Measurements from ENCODE around the gene ZC3H13.
"Not testable (repeated sequence)": the region's sequence is repeated elsewhere in the genome, so short reads cannot be mapped to it uniquely, and the experiment has no call there.

Gene ZC3H13

GRCh38 chr13:46006688-46007452, 45.7 kb downstream of the ZC3H13 start:
- no peak for DNase-seq (ENCODE audit: low read depth, low spot score)

- DNase-seq (ENCODE audit: low read depth, low spot score), result no peak
Observed at GRCh38 chr13:46004491-46004890, 48.1 kb downstream of the ZC3H13 start.

GRCh38 chr13:45996631-45997030, 55.9 kb downstream of the ZC3H13 start:
- DNase-seq (ENCODE audit: low read depth, low spot score), result no peak

DNA sequence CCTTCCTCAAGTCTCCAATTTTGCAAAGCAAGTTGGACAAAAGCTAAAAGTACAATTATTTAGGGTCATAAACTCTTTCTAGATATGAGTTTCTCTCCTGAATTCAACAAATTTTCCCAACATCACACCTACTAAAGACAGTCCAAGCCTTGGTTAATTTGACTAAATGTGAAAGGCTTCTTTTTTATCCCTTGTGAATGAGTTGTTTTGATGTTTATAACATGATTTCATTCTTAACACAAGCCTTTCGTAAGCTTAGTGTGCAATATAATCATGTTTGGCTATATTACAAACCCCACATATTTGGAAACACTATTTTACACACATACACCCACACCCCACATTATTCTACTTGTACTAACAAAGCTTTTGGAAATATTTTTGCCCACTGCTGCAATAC, 57.3 kb downstream of the ZC3H13 start:
- DNase-seq (ENCODE audit: low read depth, low spot score), result no peak

GRCh38 chr13:45994752-45995151, 57.8 kb downstream of the ZC3H13 start:
- no peak for DNase-seq (ENCODE audit: low read depth, low spot score)

DNA sequence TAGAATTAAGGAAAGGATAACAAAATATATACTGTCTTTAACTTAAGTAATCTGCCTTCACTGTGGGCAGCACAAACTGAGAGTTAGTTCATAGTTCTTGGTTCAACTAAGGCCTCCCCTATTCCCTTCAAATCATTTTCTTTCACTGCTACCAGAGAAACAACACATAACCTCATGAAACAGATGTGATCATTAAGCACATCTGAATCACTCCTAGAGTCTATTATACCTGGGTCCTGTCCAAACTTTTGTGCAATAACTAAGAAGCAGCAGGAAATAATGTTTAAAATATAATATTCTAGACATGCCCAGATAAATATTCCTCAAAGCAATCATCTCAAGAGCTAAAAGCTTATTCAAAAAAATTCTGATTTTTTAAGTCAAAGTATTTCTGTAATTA, 62.9 kb downstream of the ZC3H13 start:
- DNase-seq (ENCODE audit: low read depth, low spot score), result no peak

DNA sequence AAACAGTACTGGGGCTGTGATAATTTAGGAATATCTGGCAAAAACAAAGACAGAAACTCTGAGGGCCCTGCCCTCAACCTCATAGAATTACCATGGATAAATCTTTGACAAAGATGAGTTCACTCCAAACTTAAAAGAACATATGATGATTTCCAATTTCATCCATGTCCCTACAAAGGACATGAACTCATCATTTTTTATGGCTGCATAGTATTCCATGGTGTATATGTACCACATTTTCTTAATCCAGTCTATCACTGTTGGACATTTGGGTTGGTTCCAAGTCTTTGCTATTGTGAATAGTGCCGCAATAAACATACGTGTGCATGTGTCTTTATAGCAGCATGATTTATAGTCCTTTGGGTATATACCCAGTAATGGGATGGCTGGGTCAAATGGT, 71.4 kb downstream of the ZC3H13 start:
- DNase-seq (ENCODE audit: low read depth, low spot score), result not testable (repeated sequence)

- no peak for DNase-seq (ENCODE audit: low read depth, low spot score)
Observed at GRCh38 chr13:45975337-45975736, 77.2 kb downstream of the ZC3H13 start.

DNA sequence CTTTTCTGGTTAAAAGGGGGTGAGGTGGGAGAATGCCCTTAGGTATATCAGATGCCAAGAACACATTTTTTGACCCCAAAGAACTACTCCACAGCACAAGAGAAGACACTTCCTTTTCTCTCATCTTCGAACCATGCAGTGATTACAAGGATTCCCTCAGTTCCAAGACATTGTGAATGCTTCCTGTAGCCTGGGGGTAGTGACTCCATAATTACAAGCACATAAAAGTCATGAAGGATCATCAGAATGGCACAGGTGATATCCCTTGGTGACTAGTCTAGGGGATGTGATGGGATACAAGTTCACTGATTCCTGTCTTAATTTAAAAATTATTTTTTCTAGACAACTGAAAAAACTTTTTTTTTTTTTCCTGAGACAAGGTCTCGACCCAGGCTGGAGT, 78.0 kb downstream of the ZC3H13 start:
- DNase-seq (ENCODE audit: low read depth, low spot score), result no peak

GRCh38 chr13:45967589-45967988, 85.0 kb downstream of the ZC3H13 start:
- DNase-seq (ENCODE audit: low read depth, low spot score), result no peak

- no peak for DNase-seq (ENCODE audit: low read depth, low spot score)
Observed at GRCh38 chr13:45966715-45967114, 85.8 kb downstream of the ZC3H13 start.

DNA sequence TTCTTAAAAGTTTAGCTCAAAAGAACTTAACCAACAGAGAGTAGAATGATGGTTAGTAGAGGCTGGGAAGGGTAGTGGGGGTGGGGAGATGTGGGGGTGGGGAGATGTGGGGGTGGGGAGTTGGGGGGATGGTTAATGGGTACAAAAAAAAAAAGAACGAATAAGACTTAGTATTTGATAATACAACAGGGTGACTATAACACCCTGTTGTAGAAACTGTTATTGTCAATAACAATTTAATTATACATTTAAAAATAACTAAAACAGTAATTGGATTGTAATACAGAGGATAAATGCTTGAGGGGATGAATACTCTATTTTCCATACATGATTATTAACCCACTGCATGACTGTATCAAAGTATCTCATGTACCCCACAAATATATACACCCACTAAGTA, 91.1 kb downstream of the ZC3H13 start:
- DNase-seq (ENCODE audit: low read depth, low spot score), result no peak

DNA sequence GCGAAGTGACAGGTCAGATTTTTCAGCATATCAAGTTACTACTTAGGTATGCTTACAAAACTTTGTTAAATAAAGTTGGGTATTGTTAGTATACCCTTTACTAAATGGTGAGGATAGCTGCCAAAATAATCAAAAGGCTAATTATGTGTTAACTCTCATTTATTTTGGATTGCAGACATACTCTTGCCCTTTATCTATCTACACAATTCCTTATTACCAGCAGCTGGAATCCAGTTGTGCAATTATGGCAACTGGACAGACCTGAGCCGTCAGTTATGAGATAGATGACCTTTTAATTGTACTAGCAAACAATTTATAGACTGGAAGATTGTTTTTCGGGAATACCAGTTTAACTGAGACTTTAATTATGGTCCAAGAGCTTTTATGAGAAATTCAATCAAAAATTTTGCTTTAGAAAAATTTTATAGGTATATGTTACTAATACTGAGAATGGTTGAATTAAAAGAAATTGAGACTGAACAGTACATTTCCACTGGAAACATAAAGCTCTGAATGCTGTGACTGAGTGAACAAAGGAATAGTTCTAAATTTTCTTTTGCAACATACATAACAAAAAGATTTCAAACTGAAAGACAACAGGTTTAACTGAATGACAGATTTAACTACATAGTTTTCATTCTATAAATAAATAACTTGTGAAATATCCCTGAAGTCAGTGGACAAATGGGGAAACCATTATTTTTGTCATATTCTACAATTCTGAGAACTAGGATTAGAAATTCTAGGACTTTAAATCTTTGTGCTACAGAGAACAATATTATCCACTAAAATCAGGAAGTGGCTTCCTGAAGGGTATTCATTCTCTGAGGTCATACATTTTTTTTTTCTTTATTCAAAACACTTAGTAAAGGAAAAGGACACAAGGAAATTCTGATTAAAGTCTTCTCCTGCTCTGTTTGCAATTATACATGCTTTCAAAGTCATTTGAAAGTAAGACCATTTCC, 97.4 kb downstream of the ZC3H13 start:
- no peak for DNase-seq (ENCODE audit: low read depth, low spot score)

- no peak for DNase-seq (ENCODE audit: low read depth, low spot score)
Observed at GRCh38 chr13:45953082-45953481, 99.5 kb downstream of the ZC3H13 start.

- no peak for DNase-seq (ENCODE audit: low read depth, low spot score)
Observed at GRCh38 chr13:45951724-45952123, 100.8 kb downstream of the ZC3H13 start.

DNA sequence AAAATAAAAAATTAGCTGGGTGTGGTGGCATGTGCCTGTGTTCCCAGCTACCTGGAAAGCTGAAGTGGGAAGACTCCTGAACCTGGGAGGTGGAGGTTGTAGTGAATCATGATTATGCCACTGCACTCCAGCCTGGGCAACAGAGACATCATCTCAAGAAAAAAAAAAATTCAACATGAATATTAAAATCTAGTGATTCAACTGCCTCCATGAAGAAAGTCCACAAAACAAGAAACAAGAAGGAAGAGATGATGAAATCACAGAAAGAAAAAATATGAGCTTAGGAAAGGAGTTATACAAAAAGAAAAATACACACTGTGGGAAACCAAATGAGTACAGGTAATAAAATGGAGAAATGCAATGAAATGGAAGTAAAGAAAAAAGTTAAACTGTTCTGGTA, 101.4 kb downstream of the ZC3H13 start:
- DNase-seq (ENCODE audit: low read depth, low spot score), result no peak

DNA sequence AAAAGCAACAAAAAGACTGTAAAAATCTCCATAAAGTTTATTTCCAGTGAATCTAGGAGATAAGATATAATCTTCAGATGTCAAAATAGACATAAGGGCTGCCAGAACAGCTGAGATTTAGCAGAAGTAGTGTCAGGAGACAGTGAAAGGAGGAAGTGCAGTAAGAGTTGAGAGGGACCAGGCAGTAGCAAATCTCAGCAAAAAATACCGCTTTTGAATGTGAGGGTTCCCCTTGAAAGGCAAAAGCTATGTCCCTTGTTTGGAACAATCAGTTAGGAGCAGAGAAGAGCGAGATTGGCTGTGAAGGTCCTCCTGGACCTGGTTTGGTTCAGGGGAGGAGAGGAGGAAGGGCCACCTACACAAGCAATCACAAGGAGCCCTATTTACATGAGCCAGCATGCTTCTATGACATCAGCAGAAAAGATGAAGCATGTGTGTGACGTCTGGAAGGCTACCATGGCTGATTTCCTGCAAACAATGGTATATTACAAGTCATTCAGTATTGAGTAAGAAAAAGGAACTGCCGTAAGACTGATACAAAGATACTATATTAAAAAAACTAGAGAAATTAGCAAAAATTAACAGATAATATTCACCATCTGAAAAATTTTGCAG, 102.1 kb downstream of the ZC3H13 start:
- no peak for DNase-seq (ENCODE audit: low read depth, low spot score)

- DNase-seq (ENCODE audit: low read depth, low spot score), result no peak
Observed at GRCh38 chr13:45949161-45949560, 103.4 kb downstream of the ZC3H13 start.

GRCh38 chr13:45943965-45944364, 108.6 kb downstream of the ZC3H13 start:
- DNase-seq (ENCODE audit: low read depth, low spot score), result no peak

DNA sequence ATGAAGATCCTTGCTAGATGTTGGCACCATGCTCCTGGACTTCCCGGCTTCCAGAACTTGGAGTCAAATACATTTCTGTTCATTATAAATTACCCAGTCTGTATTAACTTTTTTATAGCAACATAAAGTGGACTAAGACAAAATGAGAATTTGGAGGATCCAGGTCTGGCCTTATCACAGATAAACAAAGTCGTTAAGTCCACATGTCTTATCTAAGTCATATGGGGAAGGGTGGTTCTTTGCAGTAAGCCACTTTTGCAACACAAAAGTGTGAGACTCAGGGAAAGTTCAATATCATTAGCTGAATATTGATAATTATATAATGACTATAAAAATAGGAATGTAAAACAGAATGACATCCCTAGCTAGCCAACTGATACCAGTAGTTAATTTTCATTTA, 109.4 kb downstream of the ZC3H13 start:
- no peak for DNase-seq (ENCODE audit: low read depth, low spot score)

GRCh38 chr13:45941261-45941660, 111.3 kb downstream of the ZC3H13 start:
- no peak for DNase-seq (ENCODE audit: low read depth, low spot score)

GRCh38 chr13:45940061-45940460, 112.5 kb downstream of the ZC3H13 start:
- DNase-seq (ENCODE audit: low read depth, low spot score), result no peak

Data from activated CD4-positive, CD25-positive, alpha-beta regulatory T cell treated with anti-CD3 and anti-CD28 coated beads, Interleukin-2, amount 50 U/mL, for 16 hours (primary cell).